Naive thymus-derived CD4-positive, alpha-beta T cell (primary cell): Measurements from ENCODE around the gene WWP2. TPM values are rescaled to one million over a fixed set of nuclear protein-coding genes. Genes with fewer than 3 reads are reported as not detected.

ENCODE experiments used
- ATAC-seq: fragments of 150-1000 bp; cut with Tn5 transposase; 2 replicates; pipeline ENCODE4 v1.10.0; 2021; ENCODE audit warnings: mild to moderate bottlenecking, moderate library complexity
- CTCF ChIA-PET: fragments of 350-600 bp; sonication (Branson Sonifier 250); formaldehyde crosslinking; loops from one replicate; lab custom pipeline; 2021; ENCODE audit warnings: antibody characterized with exemption; lab: Charles Lee
- POLR2A ChIA-PET: fragments of 350-600 bp; sonication (Branson Sonifier 250); formaldehyde crosslinking; loops from one replicate; lab custom pipeline; 2021; ENCODE audit warnings: antibody characterized with exemption, inconsistent platforms; lab: Charles Lee
- DNase-seq, 9 donors: peaks; one replicate each; pipeline versions ENCODE4 v3.0.0 to v3.0.0-alpha.2; 2020 to 2022; ENCODE audit warnings: mixed read lengths in 1 of 9
- H3K27ac ChIP-seq: one replicate; pipeline ENCODE4 v1.7.0; 2013; ENCODE audit warnings: mild to moderate bottlenecking, low read depth, low read length, moderate library complexity
- H3K27me3 ChIP-seq, 2 donors: one replicate each; pipeline ENCODE4 v1.7.0; 2013; ENCODE audit warnings: low read length in 2 of 2, mild to moderate bottlenecking in 2 of 2, moderate library complexity in 2 of 2; ENCODE audit not compliant: control insufficient read depth in 2 of 2, insufficient read depth in 2 of 2
- H3K36me3 ChIP-seq, 3 experiments: 1 replicate in 2 of 3; 2 replicates in 1 of 3; pipeline ENCODE4 v1.7.0; 2013; ENCODE audit warnings: low read length in 3 of 3, mild to moderate bottlenecking in 3 of 3, moderate library complexity in 1 of 3; ENCODE audit not compliant: insufficient read depth in 3 of 3, control insufficient read depth in 2 of 3
- H3K4me1 ChIP-seq, 2 donors: one replicate each; pipeline ENCODE4 v1.7.0; 2013; ENCODE audit warnings: low read length in 2 of 2, mild to moderate bottlenecking in 2 of 2, moderate library complexity in 1 of 2; ENCODE audit not compliant: control insufficient read depth in 2 of 2, insufficient read depth in 2 of 2
- H3K4me3 ChIP-seq: 2 replicates; pipeline ENCODE4 v1.7.0; 2013; ENCODE audit warnings: mild to moderate bottlenecking, low read length
- H3K9me3 ChIP-seq, 3 experiments: 1 replicate in 2 of 3; 2 replicates in 1 of 3; pipeline ENCODE4 v1.7.0; 2013; ENCODE audit warnings: low read length in 3 of 3; ENCODE audit not compliant: control insufficient read depth in 2 of 3
- H3K27ac Mint-ChIP-seq, 9 donors: one replicate each; pipeline ENCODE4 v1.8.0; 2020 to 2022; ENCODE audit warnings: mixed read lengths in 9 of 9, mild to moderate bottlenecking in 8 of 9, moderate library complexity in 5 of 9, inconsistent platforms in 2 of 9
- H3K27me3 Mint-ChIP-seq, 5 donors: one replicate each; pipeline ENCODE4 v1.8.0; 2021 to 2022; ENCODE audit warnings: mixed read lengths in 5 of 5, mild to moderate bottlenecking in 1 of 5
- H3K36me3 Mint-ChIP-seq, 5 donors: one replicate each; pipeline ENCODE4 v1.8.0; 2020 to 2022; ENCODE audit warnings: mixed read lengths in 5 of 5, mild to moderate bottlenecking in 3 of 5, inconsistent platforms in 1 of 5
- H3K4me1 Mint-ChIP-seq, 7 donors: one replicate each; pipeline ENCODE4 v1.8.0; 2020 to 2022; ENCODE audit warnings: mixed read lengths in 7 of 7, mild to moderate bottlenecking in 3 of 7, inconsistent platforms in 1 of 7
- H3K4me3 Mint-ChIP-seq, 10 donors: one replicate each; pipeline ENCODE4 v1.8.0; 2020 to 2022; ENCODE audit warnings: mild to moderate bottlenecking in 10 of 10, mixed read lengths in 10 of 10, moderate library complexity in 6 of 10, inconsistent platforms in 2 of 10
- H3K9me3 Mint-ChIP-seq, 11 donors: one replicate each; pipeline ENCODE4 v1.8.0; 2020 to 2022; ENCODE audit warnings: mixed read lengths in 11 of 11, mild to moderate bottlenecking in 4 of 11, inconsistent platforms in 1 of 11, moderate library complexity in 1 of 11
- intact Hi-C, 2 donors: fragments of 100-400 bp; cut with micrococcal nuclease; formaldehyde crosslinking; loops; one replicate each; pipeline ENCODE4 v1.15.1; 2023
- polyA plus RNA-seq, 2 donors: library from polyadenylated mRNA; unstranded; fragments of 300-500 nt; fragmentation: Illumina TruSeq; gene quantifications; one replicate each; pipeline ENCODE4 v1.2.3, GENCODE V29; 2021
- total RNA-seq, 6 experiments: library from RNA in 5 of 6; stranded (reverse) in 5 of 6; gene quantifications; 1 replicate in 5 of 6; 2 replicates in 1 of 6; pipeline ENCODE4 v1.2.3 and lab custom pipeline; 2021 to 2026

Gene WWP2
- total and polyA plus RNA-seq, 7 experiments from 2014 or later, result 29.2 to 81.3 (median 64.7) TPM

DNA sequence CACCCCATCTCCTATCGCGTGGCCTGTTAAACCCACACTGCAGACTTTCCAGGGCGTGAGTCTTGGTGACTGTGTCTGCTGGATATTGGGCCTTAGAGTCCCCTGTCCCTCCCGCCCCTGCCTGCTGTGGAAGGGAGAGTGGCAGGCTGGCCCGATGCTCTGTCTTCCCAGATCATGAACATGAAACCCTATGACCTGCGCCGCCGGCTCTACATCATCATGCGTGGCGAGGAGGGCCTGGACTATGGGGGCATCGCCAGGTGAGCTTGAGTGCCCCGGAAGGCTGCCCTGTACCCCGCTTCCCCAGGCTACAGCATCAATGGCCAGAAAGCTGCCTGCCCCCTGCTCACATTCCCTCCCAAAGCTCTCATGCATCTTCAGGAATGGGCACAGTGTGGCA lies 169.5 kb downstream of the WWP2 start:
- Mint-ChIP-seq H3K9me3 (peaks cover 0 to 2% (median 0%) of the 10 kb centered on the region in 11 donors), H3K27ac (no peak overlapping the region), H3K36me3 (peaks cover 2 to 52% (median 12%) of the 10 kb centered on the region in 5 donors), H3K4me1 (peaks cover 0 to 3% (median 0%) of the 10 kb centered on the region in 7 donors), H3K27me3 (no peaks in the 10 kb centered on the region), H3K4me3 (no peak overlapping the region)
- H3K27me3 ChIP-seq, result no peaks in the 10 kb centered on the region
- ATAC-seq (no peak), DNase-seq (no peak)
- H3K36me3 ChIP-seq, result peaks cover 5 to 94% (median 8%) of the 10 kb centered on the region in 3 experiments
- H3K4me3 ChIP-seq, result no peak overlapping the region
- no peak overlapping the region for H3K27ac ChIP-seq
- ChIA-PET CTCF (no interaction called here), POLR2A (no interaction called here)
- intact Hi-C loops, result loop anchor here in 1 of 2 donors (5.0 kb wide), 1 partner anchor 224 kb away; no protein-coding TSS in a partner anchor
- no peaks in the 10 kb centered on the region for H3K4me1 ChIP-seq
- H3K9me3 ChIP-seq, result no peaks in the 10 kb centered on the region

DNA sequence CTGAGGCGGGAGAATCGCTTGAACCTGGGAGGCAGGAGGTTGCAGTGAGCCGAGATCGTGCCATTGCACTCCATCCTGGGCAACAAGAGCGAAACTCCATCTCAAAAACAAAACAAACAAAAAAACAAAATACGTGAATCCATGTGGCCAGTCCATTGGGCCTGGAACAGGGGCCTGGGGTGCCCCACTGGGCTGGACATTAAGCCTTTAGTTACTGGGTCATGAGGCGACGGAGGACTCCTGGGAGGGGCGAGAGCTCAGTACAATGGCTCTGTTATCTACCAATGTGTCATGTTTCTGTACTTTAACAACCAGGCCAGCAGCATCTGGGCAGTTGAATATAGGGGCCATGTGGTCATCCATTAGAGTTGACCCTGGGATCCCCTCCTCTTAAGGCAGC lies 170.1 kb downstream of the WWP2 start:
- Histone ChIP-seq H3K36me3 (peaks cover 5 to 94% (median 8%) of the 10 kb centered on the region in 3 experiments), H3K4me1 (no peaks in the 10 kb centered on the region), H3K27ac (no peak overlapping the region), H3K4me3 (no peak overlapping the region), H3K27me3 (no peaks in the 10 kb centered on the region), H3K9me3 (no peaks in the 10 kb centered on the region)
- Mint-ChIP-seq H3K36me3 (peaks cover 1 to 55% (median 12%) of the 10 kb centered on the region in 5 donors), H3K4me1 (peaks cover 0 to 3% (median 0%) of the 10 kb centered on the region in 7 donors), H3K27ac (no peak overlapping the region), H3K4me3 (no peak overlapping the region), H3K27me3 (no peaks in the 10 kb centered on the region), H3K9me3 (peaks cover 0 to 2% (median 0%) of the 10 kb centered on the region in 11 donors)
- ChIA-PET CTCF (no interaction called here), POLR2A (interaction anchor here (0.6 kb wide), 1 partner anchor 349 kb away, joined by 4 read pairs; no protein-coding TSS in a partner anchor)
- DNase-seq (no peak), ATAC-seq (no peak)
- intact Hi-C loops, result loop anchor here in 1 of 2 donors (5.0 kb wide), 1 partner anchor 225 kb away; no protein-coding TSS in a partner anchor

DNA sequence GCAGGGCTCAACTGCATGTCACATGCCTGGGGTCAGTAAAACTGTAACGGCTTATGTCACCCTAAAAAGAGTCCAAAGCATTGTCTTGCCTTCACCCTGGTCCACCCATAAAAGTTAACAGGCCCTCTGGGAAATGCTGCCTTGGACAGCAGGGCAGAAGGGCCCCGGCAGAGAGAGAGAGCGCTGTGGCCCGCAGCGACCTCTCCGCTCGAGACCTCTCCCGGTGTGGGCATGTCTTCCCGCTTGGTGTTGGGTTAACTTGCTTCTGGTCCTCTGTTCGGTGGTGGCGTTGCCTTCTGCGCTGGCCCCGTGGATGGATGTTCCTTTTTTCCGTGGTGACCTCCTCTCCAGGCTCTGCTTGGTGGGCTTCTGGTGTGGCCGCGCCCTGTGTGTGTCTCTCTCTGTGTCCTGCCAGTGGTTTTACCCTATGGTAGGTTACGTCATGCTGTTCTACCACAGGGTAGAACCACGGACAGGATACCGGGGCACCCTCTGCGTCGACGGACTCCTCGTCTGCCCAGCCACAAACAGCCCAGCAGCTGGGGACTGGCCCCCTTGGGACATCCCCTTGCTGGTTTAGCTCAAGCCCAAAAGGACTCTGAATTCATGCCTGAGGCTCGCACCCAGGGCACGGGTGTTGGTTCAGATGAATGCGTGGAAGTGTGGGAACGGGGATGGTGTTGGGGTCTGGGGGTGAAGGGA lies 170.7 kb downstream of the WWP2 start:
- Histone ChIP-seq H3K36me3 (peaks cover 5 to 98% (median 8%) of the 10 kb centered on the region in 3 experiments), H3K4me3 (no peak overlapping the region), H3K4me1 (no peaks in the 10 kb centered on the region), H3K27ac (no peak overlapping the region), H3K27me3 (no peaks in the 10 kb centered on the region), H3K9me3 (no peaks in the 10 kb centered on the region)
- ChIA-PET POLR2A (interaction anchor here (0.6 kb wide), 1 partner anchor 349 kb away, joined by 4 read pairs; no protein-coding TSS in a partner anchor), CTCF (no interaction called here)
- Mint-ChIP-seq H3K4me3 (no peak overlapping the region), H3K9me3 (peaks cover 0 to 2% (median 0%) of the 10 kb centered on the region in 11 donors), H3K27me3 (no peaks in the 10 kb centered on the region), H3K36me3 (peaks cover 2 to 60% (median 12%) of the 10 kb centered on the region in 5 donors), H3K4me1 (peaks cover 0 to 3% (median 0%) of the 10 kb centered on the region in 7 donors), H3K27ac (no peak overlapping the region)
- DNase-seq (no peak), ATAC-seq (no peak)
- intact Hi-C loops, result loop anchor here in 1 of 2 donors (5.0 kb wide), 1 partner anchor 226 kb away; no protein-coding TSS in a partner anchor

DNA sequence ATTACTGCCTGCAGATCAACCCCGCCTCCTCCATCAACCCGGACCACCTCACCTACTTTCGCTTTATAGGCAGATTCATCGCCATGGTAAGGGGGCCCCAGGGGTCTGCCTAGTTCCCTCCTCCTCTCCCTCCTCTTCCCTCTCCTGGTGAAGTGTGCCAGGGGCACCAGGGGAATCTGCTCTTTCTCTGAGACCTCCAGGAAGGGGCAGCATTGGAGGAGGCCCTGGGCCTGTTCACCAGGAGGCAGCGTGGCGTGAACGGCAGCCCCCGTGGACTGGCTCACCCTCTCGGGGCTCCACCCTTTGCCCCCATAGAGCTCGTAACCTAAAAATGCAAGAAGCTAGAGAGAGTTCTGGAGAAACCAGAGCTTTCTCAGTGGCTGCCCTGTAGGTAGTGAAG lies 171.9 kb downstream of the WWP2 start:
- H3K27ac Mint-ChIP-seq, result peak overlapping the region in 2 of 9 donors; percentile 21 to 65

DNA sequence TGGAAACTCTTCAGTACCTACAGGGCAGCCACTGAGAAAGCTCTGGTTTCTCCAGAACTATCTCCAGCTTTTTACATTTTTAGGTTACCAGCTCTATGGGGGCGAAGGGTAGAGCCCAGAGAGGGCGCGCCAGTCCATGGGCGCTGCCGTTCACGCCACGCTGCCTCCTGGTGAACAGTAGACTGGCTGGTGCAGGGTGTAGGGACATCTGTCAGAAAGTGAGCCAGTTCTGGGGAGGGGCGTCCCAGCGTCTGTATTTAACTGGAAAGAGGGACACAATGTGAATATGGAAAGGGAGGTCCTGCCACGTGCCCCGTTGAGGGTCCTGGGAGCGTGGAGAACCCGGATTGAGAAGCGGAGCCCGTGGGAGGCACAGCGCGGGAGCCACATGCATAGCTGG lies 172.6 kb downstream of the WWP2 start:
- intact Hi-C loops, result loop anchor here in 1 of 2 donors (5.0 kb wide), 1 partner anchor 227 kb away; no protein-coding TSS in a partner anchor

More for the DNA sequence above, 171.9 kb downstream of the WWP2 start:
- no peak overlapping the region for H3K4me3 Mint-ChIP-seq
- H3K4me3 ChIP-seq, result no peak overlapping the region
- H3K36me3 Mint-ChIP-seq, result peaks cover 2 to 70% (median 17%) of the 10 kb centered on the region in 5 donors
- intact Hi-C loops, result loop anchor here in 1 of 2 donors (5.0 kb wide), 1 partner anchor 227 kb away; no protein-coding TSS in a partner anchor
- no peak overlapping the region for H3K27ac ChIP-seq
- peaks cover 5 to 97% (median 8%) of the 10 kb centered on the region in 3 experiments for H3K36me3 ChIP-seq
- H3K9me3 Mint-ChIP-seq, result peaks cover 0 to 2% (median 0%) of the 10 kb centered on the region in 11 donors
- H3K27me3 ChIP-seq, result no peaks in the 10 kb centered on the region
- ChIA-PET CTCF (no interaction called here), POLR2A (no interaction called here)
- ATAC-seq, result no peak
- no peaks in the 10 kb centered on the region for H3K9me3 ChIP-seq
- no peak for DNase-seq
- no peaks in the 10 kb centered on the region for H3K4me1 ChIP-seq
- no peaks in the 10 kb centered on the region for H3K27me3 Mint-ChIP-seq
- peaks cover 0 to 3% (median 0%) of the 10 kb centered on the region in 7 donors for H3K4me1 Mint-ChIP-seq

GRCh38 chr16:69935278-69935711 lies 173.2 kb downstream of the WWP2 start:
- peaks cover 2 to 66% (median 14%) of the 10 kb centered on the region in 5 donors for H3K36me3 Mint-ChIP-seq
- peaks cover 0 to 2% (median 0%) of the 10 kb centered on the region in 11 donors for H3K9me3 Mint-ChIP-seq
- Histone ChIP-seq H3K27me3 (no peaks in the 10 kb centered on the region), H3K9me3 (no peaks in the 10 kb centered on the region), H3K4me3 (no peak overlapping the region), H3K4me1 (no peaks in the 10 kb centered on the region), H3K27ac (no peak overlapping the region), H3K36me3 (peaks cover 8 to 98% (median 10%) of the 10 kb centered on the region in 3 experiments)
- ATAC-seq (no peak), DNase-seq (no peak)
- POLR2A ChIA-PET, result no interaction called here
- no peaks in the 10 kb centered on the region for H3K27me3 Mint-ChIP-seq
- no peak overlapping the region for H3K27ac Mint-ChIP-seq
- intact Hi-C loops, result no loop called here
- CTCF ChIA-PET, result no interaction called here
- peaks cover 0 to under 1% (median 0%) of the 10 kb centered on the region in 7 donors for H3K4me1 Mint-ChIP-seq
- no peak overlapping the region for H3K4me3 Mint-ChIP-seq

More for the DNA sequence above, 172.6 kb downstream of the WWP2 start:
- POLR2A ChIA-PET, result no interaction called here
- peaks cover 2 to 71% (median 17%) of the 10 kb centered on the region in 5 donors for H3K36me3 Mint-ChIP-seq
- H3K4me1 Mint-ChIP-seq, result peaks cover 0 to 3% (median 0%) of the 10 kb centered on the region in 7 donors
- no peak overlapping the region for H3K4me3 Mint-ChIP-seq
- H3K4me1 ChIP-seq, result no peaks in the 10 kb centered on the region
- H3K9me3 ChIP-seq, result no peaks in the 10 kb centered on the region
- no peak overlapping the region for H3K27ac Mint-ChIP-seq
- CTCF ChIA-PET, result no interaction called here
- H3K36me3 ChIP-seq, result peaks cover 8 to 97% (median 10%) of the 10 kb centered on the region in 3 experiments
- no peaks in the 10 kb centered on the region for H3K27me3 Mint-ChIP-seq
- no peak overlapping the region for H3K4me3 ChIP-seq
- no peak overlapping the region for H3K27ac ChIP-seq
- ATAC-seq (no peak), DNase-seq (no peak)
- H3K9me3 Mint-ChIP-seq, result peaks cover 0 to 2% (median 0%) of the 10 kb centered on the region in 11 donors
- H3K27me3 ChIP-seq, result no peaks in the 10 kb centered on the region
